ENCODE measurements around the gene TULP3.

TULP3 gene

DNA sequence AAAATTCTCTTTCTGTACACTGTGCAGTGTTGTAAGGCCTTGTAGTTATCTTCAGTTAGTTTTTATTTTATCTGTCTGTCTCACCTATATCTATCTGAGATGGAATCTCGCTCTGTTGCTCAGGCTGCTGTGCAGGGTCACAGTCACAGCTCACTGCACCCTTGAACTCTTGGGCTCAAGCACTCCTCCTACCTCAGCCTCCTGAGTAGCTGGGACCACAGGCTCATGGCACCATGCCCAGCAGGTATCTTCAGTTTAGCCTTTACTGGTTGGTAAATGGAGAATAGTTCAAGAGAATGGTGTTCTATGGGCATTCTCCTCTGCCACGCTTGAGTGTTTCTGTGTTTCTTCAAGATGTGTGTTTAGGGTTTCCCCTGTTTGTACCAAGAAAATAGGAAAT is 13.6 kb downstream of the TULP3 start:
- TF ChIP-seq, protein P1, sequence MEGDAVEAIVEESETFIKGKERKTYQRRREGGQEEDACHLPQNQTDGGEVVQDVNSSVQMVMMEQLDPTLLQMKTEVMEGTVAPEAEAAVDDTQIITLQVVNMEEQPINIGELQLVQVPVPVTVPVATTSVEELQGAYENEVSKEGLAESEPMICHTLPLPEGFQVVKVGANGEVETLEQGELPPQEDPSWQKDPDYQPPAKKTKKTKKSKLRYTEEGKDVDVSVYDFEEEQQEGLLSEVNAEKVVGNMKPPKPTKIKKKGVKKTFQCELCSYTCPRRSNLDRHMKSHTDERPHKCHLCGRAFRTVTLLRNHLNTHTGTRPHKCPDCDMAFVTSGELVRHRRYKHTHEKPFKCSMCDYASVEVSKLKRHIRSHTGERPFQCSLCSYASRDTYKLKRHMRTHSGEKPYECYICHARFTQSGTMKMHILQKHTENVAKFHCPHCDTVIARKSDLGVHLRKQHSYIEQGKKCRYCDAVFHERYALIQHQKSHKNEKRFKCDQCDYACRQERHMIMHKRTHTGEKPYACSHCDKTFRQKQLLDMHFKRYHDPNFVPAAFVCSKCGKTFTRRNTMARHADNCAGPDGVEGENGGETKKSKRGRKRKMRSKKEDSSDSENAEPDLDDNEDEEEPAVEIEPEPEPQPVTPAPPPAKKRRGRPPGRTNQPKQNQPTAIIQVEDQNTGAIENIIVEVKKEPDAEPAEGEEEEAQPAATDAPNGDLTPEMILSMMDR (IDR thresholded peaks at IDR 0.05; ENCODE audit: insufficient read depth, missing control alignments), result no peak
- no peak for FAIRE-seq
- DNase-seq (ENCODE audit: insufficient read length, low spot score), result no peak

DNA sequence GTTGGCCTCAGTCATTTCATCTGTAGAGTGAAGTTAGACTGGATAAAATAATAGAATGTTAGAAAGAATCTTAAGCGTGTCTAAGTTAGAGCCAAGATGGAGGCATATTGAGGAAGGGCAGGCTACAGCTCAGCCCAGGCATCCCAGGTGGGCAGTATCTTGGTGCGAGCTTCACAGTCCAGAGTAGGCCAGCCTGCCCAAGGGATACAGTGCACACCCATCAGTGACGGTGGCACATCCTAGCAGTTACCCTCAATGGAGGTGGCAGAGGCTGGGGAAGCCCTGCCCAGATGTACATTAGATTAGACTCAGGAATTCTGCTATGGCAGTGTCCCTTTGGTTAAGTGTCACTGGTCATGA is 21.5 kb downstream of the TULP3 start:
- TF ChIP-seq, protein P1 (IDR thresholded peaks at IDR 0.05; ENCODE audit: insufficient read depth, missing control alignments), result no peak
- DNase-seq (ENCODE audit: insufficient read length, low spot score) (no peak), FAIRE-seq (no peak)

DNA sequence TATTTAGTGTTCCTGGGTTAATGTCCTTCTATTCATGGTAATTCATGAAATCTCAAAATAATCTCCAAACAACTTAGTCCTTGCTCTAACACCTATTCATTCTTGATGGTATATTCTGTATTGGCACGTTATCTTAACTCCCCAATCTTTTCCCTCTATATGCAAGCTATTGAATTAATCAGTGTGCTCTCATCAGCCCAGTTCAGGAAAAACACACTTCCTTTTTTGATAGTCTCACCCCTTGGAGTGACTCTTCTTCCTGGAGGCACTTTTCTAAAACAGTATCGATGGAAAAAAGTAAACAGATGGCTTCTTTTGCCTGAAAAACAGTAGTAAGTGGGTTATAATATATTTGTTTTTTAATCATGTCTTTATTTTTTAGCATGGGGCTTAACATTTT is 28.6 kb downstream of the TULP3 start:
- FAIRE-seq (no peak), DNase-seq (ENCODE audit: insufficient read length, low spot score) (no peak)
- TF ChIP-seq, protein P1 (IDR thresholded peaks at IDR 0.05; ENCODE audit: insufficient read depth, missing control alignments), result no peak

DNA sequence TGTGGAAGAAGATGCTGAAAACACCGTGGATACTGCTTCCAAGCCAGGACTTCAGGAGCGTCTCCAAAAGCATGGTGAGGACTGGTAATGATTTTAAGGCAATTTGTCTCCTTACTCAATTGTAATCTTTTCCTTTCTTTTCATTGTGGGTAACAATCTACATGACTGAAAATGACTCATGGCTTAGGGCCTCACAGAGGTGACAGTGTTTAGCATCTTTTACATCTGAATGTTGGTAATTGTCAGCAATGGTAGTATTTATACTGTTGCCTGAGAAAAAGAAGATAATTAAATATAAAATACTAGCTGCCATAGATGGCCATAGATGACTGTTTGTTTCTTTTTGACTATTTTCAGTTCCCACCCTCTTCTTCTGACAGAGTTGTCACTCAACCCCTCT is 31.6 kb downstream of the TULP3 start:
- DNase-seq (ENCODE audit: insufficient read length, low spot score), result no peak
- TF ChIP-seq, protein P1 (IDR thresholded peaks at IDR 0.05; ENCODE audit: insufficient read depth, missing control alignments), result no peak
- no peak for FAIRE-seq

DNA sequence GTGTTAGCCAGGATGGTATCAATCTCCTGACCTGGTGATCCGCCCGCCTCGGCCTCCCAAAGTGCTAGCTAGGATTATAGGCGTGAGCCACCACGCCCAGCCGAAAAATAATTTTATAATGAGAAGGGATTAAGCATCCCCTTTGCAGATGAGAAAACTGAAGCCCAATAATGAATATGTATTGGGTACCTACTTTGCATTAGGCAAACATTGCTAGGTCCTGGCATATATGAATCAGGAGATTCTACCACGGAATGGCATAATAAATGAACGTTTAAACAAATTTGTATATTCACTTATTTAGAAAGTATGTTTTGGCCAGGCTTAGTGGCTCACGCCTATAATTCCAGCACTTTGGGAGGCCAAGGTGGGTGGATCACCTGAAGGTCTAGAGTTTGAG is 32.4 kb downstream of the TULP3 start:
- FAIRE-seq (no peak), DNase-seq (ENCODE audit: insufficient read length, low spot score) (no peak)
- TF ChIP-seq, protein P1 (IDR thresholded peaks at IDR 0.05; ENCODE audit: insufficient read depth, missing control alignments), result no peak

DNA sequence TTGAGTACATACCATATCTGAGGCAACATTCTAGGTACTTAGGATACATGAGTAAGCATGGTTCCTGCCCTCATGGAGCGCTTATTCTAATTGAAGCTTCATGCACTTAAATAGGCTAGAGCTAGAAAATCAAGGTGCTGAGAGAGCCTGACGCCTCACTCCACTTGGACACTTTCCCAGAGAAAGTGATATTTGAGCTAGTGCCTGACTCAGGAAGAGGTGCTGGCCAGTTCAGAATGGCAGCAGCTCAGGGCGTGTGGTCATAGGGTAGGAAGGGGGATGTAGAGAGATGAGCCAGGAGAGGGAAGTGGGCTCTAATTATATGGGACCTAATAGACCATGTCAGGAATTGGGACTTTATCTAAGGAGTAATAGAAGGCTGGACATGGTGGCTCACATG is 33.3 kb downstream of the TULP3 start:
- TF ChIP-seq, protein P1 (IDR thresholded peaks at IDR 0.05; ENCODE audit: insufficient read depth, missing control alignments), result no peak
- FAIRE-seq (no peak), DNase-seq (ENCODE audit: insufficient read length, low spot score) (no peak)

DNA sequence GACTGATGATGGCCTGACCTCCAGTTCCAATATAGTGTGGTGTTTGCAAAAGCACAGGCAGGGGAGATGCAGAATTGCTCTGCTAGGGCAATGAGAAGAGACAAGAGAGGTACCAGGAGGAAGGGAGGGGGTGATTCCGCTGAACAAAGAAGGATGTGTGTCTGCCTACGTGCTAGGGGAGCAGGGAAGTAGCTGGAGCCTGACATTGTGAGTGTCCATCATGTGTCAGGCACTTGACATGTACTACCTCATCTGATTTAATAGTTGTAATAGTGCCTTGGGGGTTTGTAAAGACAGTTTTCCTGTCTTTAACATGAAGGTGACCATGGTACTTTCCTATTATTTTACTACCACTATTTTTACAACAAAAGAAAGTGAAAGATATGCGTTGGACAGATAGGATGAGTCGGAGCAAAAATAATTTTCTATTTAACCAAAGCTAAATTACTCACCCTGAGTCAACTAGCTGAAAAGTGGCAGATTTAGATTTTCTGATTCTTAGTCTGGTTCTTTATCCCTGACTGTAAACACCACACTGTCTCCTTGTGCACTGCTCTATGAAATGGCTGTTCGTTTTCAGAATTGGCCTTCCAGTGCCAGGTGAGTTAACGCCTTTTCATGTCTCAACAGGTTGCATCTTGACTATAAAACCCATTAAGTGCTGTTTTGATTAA is 34.8 kb downstream of the TULP3 start:
- TF ChIP-seq, protein P1 (IDR thresholded peaks at IDR 0.05; ENCODE audit: insufficient read depth, missing control alignments), result no peak
- DNase-seq (ENCODE audit: insufficient read length, low spot score) (no peak), FAIRE-seq (no peak)

Measured in D721Med (cell line).